ENCODE data around the gene SDK2. TPM values are rescaled to one million over a fixed set of nuclear protein-coding genes. Genes with fewer than 3 reads are reported as not detected.
A peak's percentile ranks its signal among the peaks of the same experiment; 100 is the strongest.

The SDK2 gene
- total and polyA plus RNA-seq, 9 of the 15 experiments (the other 6 are each of a cell fraction or from before 2014, with no cell fraction given), result 0.04 TPM; not detected in 8

- WGBS (ENCODE audit: insufficient coverage, low coverage, missing lambda C conversion rate), result 12% methylated on average over 9 of the region's 9 CpGs
- no peaks in the 10 kb centered on the region for H3K4me1 ChIP-seq (replicated peaks in 1 of 2; ENCODE audit: control insufficient read depth in 2 of 2, insufficient read depth in 2 of 2, low read length in 2 of 2)
- DNase-seq (ENCODE audit: extremely low read depth in 1 of 4, low spot score in 3 of 4) (peak; percentile 29 to 42 (median 33)), FAIRE-seq (peak; percentile 56), ATAC-seq (peak; percentile 87)
- H2AFZ ChIP-seq (ENCODE audit: low read depth, low read length), result no peak overlapping the region
- H4K20me1 ChIP-seq (replicated peaks; ENCODE audit: control insufficient read depth, insufficient read depth, low read length), result no peaks in the 10 kb centered on the region
- in situ Hi-C loops (cut with MboI) (no loop called here), intact Hi-C loops (cut with micrococcal nuclease) (loop anchor here (10.0 kb wide), 2 partner anchors 124 to 364 kb away; no protein-coding TSS in a partner anchor)
- no peaks in the 10 kb centered on the region for H3K79me2 ChIP-seq (ENCODE audit: control insufficient read depth, insufficient read depth, low read length)
- H3K36me3 ChIP-seq (ENCODE audit: control insufficient read depth, insufficient read depth, low read length), result no peaks in the 10 kb centered on the region
- H3K27ac ChIP-seq (ENCODE audit: extremely low read depth, low read depth, low read length), result no peak overlapping the region
- H3K9me3 ChIP-seq (replicated peaks; ENCODE audit: control insufficient read depth, insufficient read depth, low read depth, low read length), result no peaks in the 10 kb centered on the region
- H3K4me3 ChIP-seq, result no peak overlapping the region
- TF ChIP-seq RAD21 (CRISPR knock-in tag; conservative IDR thresholded peaks at IDR 0.05 in 1 of 2, IDR thresholded peaks at IDR 0.05 in 1 of 2) (peak in 1 of 2 experiments; percentile 37; a peak in 1 of 4 replicates), NFATC3 (IDR thresholded peaks at IDR 0.05) (no peak), ZMIZ1 (IDR thresholded peaks at IDR 0.05; ENCODE audit: low read depth in 2 of 2, low read length in 2 of 2) (no peak), ZNF134 (CRISPR knock-in tag; conservative IDR thresholded peaks at IDR 0.05) (no peak), TAF9B (IDR thresholded peaks at IDR 0.05; ENCODE audit: partially characterized antibody) (no peak), BACH1 (tag; IDR thresholded peaks at IDR 0.05) (no peak), PURB (CRISPR knock-in tag; IDR thresholded peaks at IDR 0.05; ENCODE audit: low read depth) (no peak), CTCF (IDR thresholded peaks at IDR 0.05 in 2 of 3, conservative IDR thresholded peaks at IDR 0.05 in 1 of 3; ENCODE audit: insufficient read depth in 2 of 3, low read depth in 1 of 3, low read length in 3 of 3) (peak; percentile 32 to 44 (median 36); a peak in 4 of 6 replicates), FOXP1 (CRISPR knock-in tag; IDR thresholded peaks at IDR 0.05) (no peak), PATZ1 (CRISPR knock-in tag; IDR thresholded peaks at IDR 0.05; ENCODE audit: borderline replicate concordance) (no peak), HNRNPLL (IDR thresholded peaks at IDR 0.05; ENCODE audit: low read depth, low read length, poor library complexity, severe bottlenecking) (no peak), HDAC6 (IDR thresholded peaks at IDR 0.05; ENCODE audit: low read depth, low read length) (no peak), SMC3 (conservative IDR thresholded peaks at IDR 0.05; ENCODE audit: insufficient read depth, low read depth, low read length) (0 out of 2 replicates have a peak, but pooled peaks have one; percentile 15), GATAD2A (IDR thresholded peaks at IDR 0.05) (no peak)
- ChIA-PET CTCF (ENCODE audit: low intra/inter-chr PET ratio) (no interaction called here), POLR2A (interaction anchor here (1.0 to 2.2 kb wide), 2 partner anchors 10 kb away, joined by 5 to 14 read pairs; no protein-coding TSS in a partner anchor)
- BruUV-seq (replicated peaks), result no TSS peak
- H3K9me1 ChIP-seq (ENCODE audit: control insufficient read depth, insufficient read depth, low read length), result no peaks in the 10 kb centered on the region
- no peak overlapping the region for H3K4me2 ChIP-seq (ENCODE audit: insufficient read depth, low read length)
- H3K9ac ChIP-seq (ENCODE audit: insufficient read depth in 1 of 2, low read depth in 2 of 2, low read length in 2 of 2), result no peak overlapping the region
- H3K27me3 ChIP-seq (ENCODE audit: control insufficient read depth in 2 of 2, insufficient read depth in 2 of 2, low read length in 2 of 2), result peaks cover 28 to 65% of the 10 kb centered on the region in 2 experiments
Measured at GRCh38 chr17:73420897-73421296, 223.3 kb downstream of the SDK2 start.

Data from K562 (cell line).